Measurements from ENCODE around the gene ENOX1.
A peak's percentile ranks its signal among the peaks of the same experiment; 100 is the strongest.
"Not testable (repeated sequence)": the region's sequence is repeated elsewhere in the genome, so short reads cannot be mapped to it uniquely, and the experiment has no call there.

Gene ENOX1

GRCh38 chr13:43786766-43787517, at the start of gene ENOX1:
TSS of gene ENOX1 (minus strand) at chr13:43786972.
- DNase-seq, result no peak

- DNase-seq, result peak in 1 of 2 donors; percentile 1
Observed at GRCh38 chr13:43835701-43836100, 48.9 kb upstream of the ENOX1 start.

GRCh38 chr13:43831088-43831487, 44.3 kb upstream of the ENOX1 start:
- DNase-seq, result no peak

GRCh38 chr13:43830497-43830881, 43.7 kb upstream of the ENOX1 start:
- no peak for DNase-seq

GRCh38 chr13:43824656-43825055, 37.9 kb upstream of the ENOX1 start:
- not testable (repeated sequence) for DNase-seq

GRCh38 chr13:43822969-43823368, 36.2 kb upstream of the ENOX1 start:
- no peak for DNase-seq

- no peak for DNase-seq
Observed at GRCh38 chr13:43816401-43816889, 29.7 kb upstream of the ENOX1 start.

GRCh38 chr13:43815204-43815603, 28.4 kb upstream of the ENOX1 start:
- DNase-seq, result no peak

GRCh38 chr13:43808676-43809075, 21.9 kb upstream of the ENOX1 start:
- no peak for DNase-seq

GRCh38 chr13:43805681-43806128, 18.9 kb upstream of the ENOX1 start:
- DNase-seq, result no peak

GRCh38 chr13:43805071-43805468, 18.3 kb upstream of the ENOX1 start:
- no peak for DNase-seq

- peak in 1 of 2 donors; percentile 65 for DNase-seq
Observed at GRCh38 chr13:43804461-43805070, 17.8 kb upstream of the ENOX1 start.

GRCh38 chr13:43802511-43802910, 15.7 kb upstream of the ENOX1 start:
- DNase-seq, result no peak

- DNase-seq, result no peak
Observed at GRCh38 chr13:43800828-43801227, 14.1 kb upstream of the ENOX1 start.

- no peak for DNase-seq
Observed at GRCh38 chr13:43799191-43799590, 12.4 kb upstream of the ENOX1 start.

GRCh38 chr13:43797869-43798268, 11.1 kb upstream of the ENOX1 start:
- DNase-seq, result no peak

GRCh38 chr13:43797159-43797558, 10.4 kb upstream of the ENOX1 start:
- DNase-seq, result no peak

GRCh38 chr13:43794416-43794815, 7.6 kb upstream of the ENOX1 start:
- no peak for DNase-seq

- DNase-seq, result no peak
Observed at GRCh38 chr13:43792076-43792881, 5.5 kb upstream of the ENOX1 start.

GRCh38 chr13:43787997-43788396, 1.2 kb upstream of the ENOX1 start:
- DNase-seq, result no peak

GRCh38 chr13:43787518-43787891, 733 bp upstream of the ENOX1 start:
- no peak for DNase-seq

- no peak for DNase-seq
Observed at GRCh38 chr13:43786472-43786765, 353 bp downstream of the ENOX1 start.

GRCh38 chr13:43785650-43786471, 911 bp downstream of the ENOX1 start:
- DNase-seq, result no peak
